Kidney epithelial cell (primary cell): ENCODE results near the gene PSTK. TPM values are rescaled to one million over a fixed set of nuclear protein-coding genes. Genes with fewer than 3 reads are reported as not detected.

ENCODE experiments used
- DNase-seq: peaks from one replicate; pipeline ENCODE4 v3.0.0-alpha.2; 2010; ENCODE audit warnings: low read depth
- H3K27me3 ChIP-seq: 2 replicates; pipeline ENCODE4 v1.6.0; 2011; ENCODE audit warnings: low read length; ENCODE audit not compliant: control insufficient read depth, insufficient read depth
- H3K36me3 ChIP-seq: 2 replicates; pipeline ENCODE4 v1.5.1; 2011; ENCODE audit warnings: low read length; ENCODE audit not compliant: control insufficient read depth, insufficient read depth
- H3K4me3 ChIP-seq: 2 replicates; pipeline ENCODE4 v1.5.1; 2011; ENCODE audit warnings: low read depth, mild to moderate bottlenecking, control low read depth, low read length
- CTCF ChIP-seq: IDR thresholded peaks from 2 replicates; pipeline ENCODE4 v1.5.1; 2011; ENCODE audit warnings: mild to moderate bottlenecking, moderate library complexity, low read length, control low read depth, inconsistent platforms; ENCODE audit not compliant: insufficient read depth, poor library complexity, severe bottlenecking
- total RNA-seq: library from RNA; depleted of rRNA; stranded (reverse); fragments of >200 nt; gene quantifications from 2 replicates; pipeline ENCODE4 v1.2.3, GENCODE V29; 2015

The PSTK gene
- total RNA-seq, 1 donor from 2014 or later = 11.4 TPM

DNA sequence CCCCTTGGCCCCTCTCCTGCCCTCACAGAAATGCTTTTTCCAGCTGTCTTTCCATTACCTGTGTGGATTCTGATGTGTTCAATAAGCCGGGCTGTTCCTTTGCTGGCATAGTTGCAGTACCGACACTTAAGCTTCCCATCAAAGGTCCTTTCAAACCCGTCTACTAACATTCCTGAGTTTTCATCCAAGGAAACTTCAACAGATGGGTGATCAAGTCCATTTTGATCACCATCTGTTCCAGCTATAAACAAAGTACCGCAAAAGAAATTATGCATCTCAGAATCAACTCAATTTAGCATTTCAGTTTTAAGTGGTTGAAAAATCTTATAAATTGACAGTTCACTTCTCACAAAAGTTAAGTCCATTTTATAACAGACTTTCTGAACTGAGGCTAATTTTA, 15.7 kb downstream of the PSTK start:
- H3K4me3 ChIP-seq = no peak overlapping the region
- DNase-seq = no peak
- peaks cover 1% of the 10 kb centered on the region for H3K36me3 ChIP-seq
- no peaks in the 10 kb centered on the region for H3K27me3 ChIP-seq
- TF ChIP-seq CTCF = no peak

DNA sequence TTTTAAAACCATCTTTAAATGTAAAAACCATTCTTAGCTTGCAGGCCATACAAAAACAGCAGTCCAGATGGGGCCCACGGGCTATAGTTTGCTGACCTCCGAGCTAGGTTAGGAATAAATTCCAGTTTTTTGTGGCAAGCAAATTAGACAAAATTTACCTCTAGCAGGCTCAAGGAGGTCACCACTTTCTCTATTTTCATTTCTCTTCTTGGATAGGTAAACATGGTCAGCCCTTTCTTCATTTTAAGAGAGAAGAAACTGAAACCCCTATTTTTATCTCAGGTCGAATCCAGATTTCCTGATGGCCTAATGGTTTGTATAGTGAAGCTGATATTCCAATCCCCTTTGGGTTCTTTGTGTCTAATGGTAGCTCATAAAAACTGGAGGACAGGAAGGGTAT, 17.7 kb downstream of the PSTK start:
- no peak for DNase-seq
- no peak for TF ChIP-seq CTCF
- H3K36me3 ChIP-seq = peaks cover 1% of the 10 kb centered on the region
- H3K27me3 ChIP-seq = no peaks in the 10 kb centered on the region
- no peak overlapping the region for H3K4me3 ChIP-seq

DNA sequence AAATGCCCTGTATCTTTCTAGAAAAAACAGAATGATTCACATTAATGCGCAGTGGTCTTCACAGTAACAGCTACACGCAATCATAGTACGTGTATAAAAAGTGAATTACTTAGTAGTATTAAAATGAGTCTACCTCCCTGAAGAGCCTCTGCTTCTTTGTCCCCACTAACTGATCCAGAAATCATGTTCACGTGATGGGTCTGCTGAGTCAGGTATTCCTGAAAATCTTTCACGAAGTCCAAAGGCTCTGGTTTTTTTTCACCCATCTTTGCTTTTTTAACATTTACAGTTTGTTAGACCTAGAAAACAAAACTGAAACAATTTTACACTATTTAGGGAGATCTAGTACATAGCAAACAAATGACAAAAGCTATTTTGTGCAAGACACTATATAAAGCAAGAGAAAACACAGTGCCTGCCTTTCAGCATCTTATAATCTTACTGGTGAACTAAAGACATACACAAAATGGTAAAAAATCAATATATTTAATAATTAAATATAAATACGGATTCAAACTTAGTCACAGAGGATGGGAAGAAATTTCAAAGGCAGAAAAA, 18.2 kb downstream of the PSTK start:
- peaks cover 1% of the 10 kb centered on the region for H3K36me3 ChIP-seq
- H3K4me3 ChIP-seq = no peak overlapping the region
- no peaks in the 10 kb centered on the region for H3K27me3 ChIP-seq
- TF ChIP-seq CTCF = no peak
- no peak for DNase-seq

- no peak for DNase-seq
- Histone ChIP-seq H3K36me3 (peaks cover under 1% of the 10 kb centered on the region), H3K4me3 (no peak overlapping the region), H3K27me3 (no peaks in the 10 kb centered on the region)
- TF ChIP-seq CTCF = no peak
Measured at GRCh38 chr10:122998934-122999333, 18.7 kb downstream of the PSTK start.

DNA sequence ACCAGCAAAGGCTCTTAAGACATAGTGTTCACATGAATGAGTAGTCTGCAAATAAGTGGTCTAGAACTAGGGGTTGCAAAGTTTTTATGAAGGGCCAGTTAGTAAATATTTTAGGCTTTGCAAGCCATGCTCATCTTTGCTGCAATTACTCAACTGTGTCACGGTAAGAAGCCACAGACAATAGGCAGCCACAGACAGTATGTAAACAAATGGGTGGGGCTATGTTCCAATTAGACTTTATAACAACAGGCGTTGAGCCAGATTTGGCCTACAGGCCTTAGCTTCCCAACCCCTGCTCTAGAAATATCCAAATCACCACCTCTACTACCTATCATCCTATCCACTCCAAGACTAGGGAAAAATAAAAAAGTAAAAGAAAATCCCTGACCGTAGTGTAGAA, 19.1 kb downstream of the PSTK start:
- Histone ChIP-seq H3K4me3 (no peak overlapping the region), H3K36me3 (no peaks in the 10 kb centered on the region), H3K27me3 (no peaks in the 10 kb centered on the region)
- TF ChIP-seq CTCF = no peak
- DNase-seq = no peak

DNA sequence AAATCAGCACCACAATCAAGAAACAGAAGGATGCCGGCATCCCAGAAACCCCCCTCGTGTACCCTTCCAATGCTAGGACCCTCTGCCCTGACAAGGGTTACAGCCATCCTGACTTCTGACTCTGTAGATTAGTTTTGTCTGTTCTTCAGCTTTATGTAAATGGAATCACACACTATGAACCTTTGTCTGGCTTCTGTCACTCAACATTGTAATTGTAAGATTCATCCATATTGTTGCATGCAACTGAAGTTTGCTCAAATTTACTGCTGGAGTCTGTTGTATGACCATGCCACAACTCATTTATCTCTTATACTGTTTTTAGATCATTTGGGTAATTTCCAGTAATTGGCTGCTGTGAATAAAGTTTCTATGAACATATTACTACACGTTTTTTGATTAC, 20.0 kb downstream of the PSTK start:
- Histone ChIP-seq H3K4me3 (no peak overlapping the region), H3K36me3 (no peaks in the 10 kb centered on the region), H3K27me3 (no peaks in the 10 kb centered on the region)
- TF ChIP-seq CTCF = no peak
- DNase-seq = no peak
